GM12878 (cell line): ENCODE data around the gene ATP6V1C2. TPM values are rescaled to one million over a fixed set of nuclear protein-coding genes. Genes with fewer than 3 reads are reported as not detected.
"Not testable (repeated sequence)": the region's sequence is repeated elsewhere in the genome, so short reads cannot be mapped to it uniquely, and the experiment has no call there.

Source experiments
- ATAC-seq: fragments of 200-7000 bp; cut with Tn5 transposase; 3 replicates; pipeline ENCODE4 v1.9.1; 2020; ENCODE audit warnings: mild to moderate bottlenecking, moderate library complexity
- BruUV-seq: library from RNA; stranded (reverse); fragments of 400-500 nt; replicated peaks from 2 replicates; lab custom pipeline; 2021; lab: Mats Ljungman, UMichigan
- CTCF ChIA-PET: fragments of 300-600 bp; sonication (Branson Sonifier 250); formaldehyde crosslinking; extraction: SDS; loops from one replicate; lab custom pipeline; 2021; ENCODE audit warnings: inconsistent platforms; lab: Yijun Ruan, JAX
- POLR2A ChIA-PET: fragments of 350-600 bp; formaldehyde crosslinking; extraction: SDS; loops from one replicate; lab custom pipeline; 2021; ENCODE audit warnings: inconsistent platforms; lab: Charles Lee
- RAD21 ChIA-PET: fragments of 300-600 bp; sonication (Branson Sonifier 250); formaldehyde crosslinking; loops from one replicate; lab custom pipeline; 2023; ENCODE audit warnings: antibody characterized with exemption; ENCODE audit not compliant: unreplicated experiment; lab: Charles Lee
- SMC1A ChIA-PET: fragments of 300-600 bp; sonication (Branson Sonifier 250); formaldehyde crosslinking; loops from one replicate; lab custom pipeline; 2023; ENCODE audit not compliant: unreplicated experiment, uncharacterized antibody; lab: Charles Lee
- DNase-seq: peaks from one replicate; pipeline ENCODE4 v3.0.0-alpha.2; 2011; ENCODE audit warnings: low read depth, low spot score
- FAIRE-seq: peaks from 3 replicates; lab custom pipeline; 2011; peaks lifted over from hg19 to GRCh38; lab: Jason Lieb, UNC
- H2AFZ ChIP-seq: 2 replicates; pipeline ENCODE4 v1.6.0; 2011; ENCODE audit warnings: low read depth, low read length, control low read depth; ENCODE audit not compliant: control insufficient read depth
- H3K27ac ChIP-seq: 2 replicates; pipeline ENCODE4 v1.5.1; 2011; ENCODE audit warnings: control low read depth; ENCODE audit not compliant: control insufficient read depth, insufficient read depth
- H3K27me3 ChIP-seq, 2 experiments: replicated peaks in 1 of 2; 2 replicates each; pipeline versions ENCODE4 v1.6.0 to v1.6.1; 2011; ENCODE audit warnings: low read length in 1 of 2; ENCODE audit not compliant: control insufficient read depth in 2 of 2, insufficient read depth in 2 of 2
- H3K36me3 ChIP-seq, 2 experiments: 2 replicates each; pipeline ENCODE4 v1.5.1; 2011; ENCODE audit warnings: low read length in 1 of 2; ENCODE audit not compliant: control insufficient read depth in 2 of 2, insufficient read depth in 2 of 2
- H3K4me1 ChIP-seq: 2 replicates; pipeline ENCODE4 v1.6.1; 2011; ENCODE audit warnings: mild to moderate bottlenecking, low read length, moderate library complexity, mixed read lengths; ENCODE audit not compliant: control insufficient read depth, insufficient read depth
- H3K4me2 ChIP-seq: 2 replicates; pipeline ENCODE4 v1.6.0; 2011; ENCODE audit warnings: control low read depth; ENCODE audit not compliant: control insufficient read depth, insufficient read depth
- H3K4me3 ChIP-seq: fragments of 200-600 bp; sonication (generic); 2 replicates; pipeline ENCODE4 v1.5.1; 2016
- H3K79me2 ChIP-seq: 2 replicates; pipeline ENCODE4 v1.6.0; 2011; ENCODE audit warnings: low read length; ENCODE audit not compliant: control insufficient read depth, insufficient read depth
- H3K9ac ChIP-seq: 2 replicates; pipeline ENCODE4 v1.8.0; 2011; ENCODE audit warnings: low read length, control low read depth, mixed read lengths; ENCODE audit not compliant: control insufficient read depth, insufficient read depth
- H3K9me3 ChIP-seq: replicated peaks from 3 replicates; pipeline ENCODE4 v1.5.1; 2011; ENCODE audit warnings: mild to moderate bottlenecking, low read length; ENCODE audit not compliant: control insufficient read depth, insufficient read depth
- H4K20me1 ChIP-seq: 2 replicates; pipeline ENCODE4 v1.6.0; 2011; ENCODE audit not compliant: control insufficient read depth, insufficient read depth
- ATF3 ChIP-seq: IDR thresholded peaks from 2 replicates; pipeline ENCODE4 v1.6.1; 2011; ENCODE audit warnings: low read depth, mild to moderate bottlenecking, low read length, moderate library complexity, borderline replicate concordance; ENCODE audit errors: extremely low read depth
- BHLHE40 ChIP-seq, 2 experiments: fragments of 450-650 bp in 1 of 2; IDR thresholded peaks; 2 replicates each; pipeline ENCODE4 v1.6.1; 2011 to 2017; ENCODE audit warnings: low read depth in 2 of 2, borderline replicate concordance in 1 of 2, improper control_type of control experiment in 1 of 2, low read length in 1 of 2, mild to moderate bottlenecking in 1 of 2
- POLR2A ChIP-seq: IDR thresholded peaks from 2 replicates; pipeline ENCODE4 v1.6.1; 2011; ENCODE audit warnings: low read depth, mild to moderate bottlenecking, low read length
- WGBS: methylation state at CpG from one replicate; pipeline ENCODE4 v1.1.6; 2016; ENCODE audit warnings: low lambda C conversion rate; ENCODE audit not compliant: insufficient replicate concordance, insufficient coverage; ENCODE audit errors: missing lambda C conversion rate; 5-methylcytosine and 5-hydroxymethylcytosine counted together
- in situ Hi-C: fragments of 300-500 bp; cut with MboI; formaldehyde crosslinking; loops from 9 replicates; pipeline ENCODE4 v1.14.3; 2018; ENCODE audit warnings: mixed read lengths
- intact Hi-C: fragments of 100-400 bp; cut with micrococcal nuclease; formaldehyde crosslinking; loops from one replicate; pipeline ENCODE4 v1.14.2; 2022; ENCODE audit not compliant: unreplicated experiment
- polyA plus RNA-seq, 11 experiments: library from polyadenylated mRNA; depleted of rRNA in 4 of 11; unstranded in 6 of 11; stranded (reverse) in 5 of 11; fragments of >200 nt; fragmentation: Nextera tagmentation in 4 of 11; fragmentation: Illumina TruSeq in 1 of 11; extraction: Ambion mirVana in 4 of 11; extraction: Trizol in 1 of 11; gene quantifications; 1 replicate in 1 of 11; 2 replicates in 10 of 11; pipeline versions ENCODE4 v1.2.1 to v1.2.3, GENCODE V29; 2011 to 2016; ENCODE audit warnings: inconsistent platforms in 2 of 11, missing spikeins in 2 of 11, low read depth in 1 of 11
- total RNA-seq, 4 experiments: library from RNA; depleted of rRNA in 3 of 4; stranded (reverse); fragments of >200 nt in 3 of 4; fragmentation: Illumina TruSeq in 1 of 4; extraction: Trizol in 1 of 4; gene quantifications; 2 replicates each; pipeline versions ENCODE4 v1.2.1 to v1.2.3, GENCODE V29; 2013 to 2021
- TF ChIP-seq, protein P1 (sequence below): IDR thresholded peaks from 2 replicates; pipeline ENCODE4 v1.6.1; 2011; ENCODE audit warnings: borderline replicate concordance, low read depth, mild to moderate bottlenecking, moderate library complexity, low read length; ENCODE audit not compliant: insufficient read depth, poor library complexity, severe bottlenecking
- TF ChIP-seq, protein P2 (sequence below): IDR thresholded peaks from 2 replicates; pipeline ENCODE4 v1.6.1; 2011; ENCODE audit warnings: mild to moderate bottlenecking, low read depth, low read length, moderate library complexity; ENCODE audit not compliant: insufficient replicate concordance

The ATP6V1C2 gene
- total and polyA plus RNA-seq, 10 of the 15 experiments (the other 5 are each of a cell fraction or from before 2014, with no cell fraction given) = 0.04 to 1.5 (median 0.24) TPM; not detected in 1

DNA sequence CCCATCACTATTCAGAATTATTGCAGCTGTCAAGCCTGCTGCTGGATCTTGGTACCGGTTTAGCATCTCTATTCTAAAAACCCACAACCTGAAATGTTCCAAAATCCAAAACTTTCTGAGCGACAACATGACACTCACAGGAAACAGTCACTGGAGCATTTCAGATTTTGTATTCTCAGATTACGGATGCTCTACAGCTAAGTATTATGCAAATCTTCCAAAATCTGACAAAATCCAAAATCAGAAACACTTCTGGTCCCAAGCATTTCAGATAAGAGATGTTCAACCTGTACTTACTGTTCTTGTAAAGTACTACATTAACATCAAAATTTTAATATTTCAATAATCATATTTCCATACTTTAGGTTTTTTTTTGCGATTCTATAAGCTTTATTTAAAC lies 78.7 kb downstream of the ATP6V1C2 start (continued):
- TF ChIP-seq POLR2A = no peak
- no peak for TF ChIP-seq BHLHE40 (IDR thresholded peaks at IDR 0.05; ENCODE audit: borderline replicate concordance in 1 of 2, low read depth in 2 of 2, low read length in 1 of 2)

- ATAC-seq = no peak
- no peaks in the 10 kb centered on the region for H3K27me3 ChIP-seq
- SMC1A ChIA-PET = no interaction called here
- peaks cover 55% of the 10 kb centered on the region for H3K79me2 ChIP-seq
- BruUV-seq = no TSS peak
- H3K4me2 ChIP-seq = no peak overlapping the region; the same call in 1 of the 2 replicates
- no peak overlapping the region for H2AFZ ChIP-seq
- in situ Hi-C loops (no loop called here), intact Hi-C loops (no loop called here)
- FAIRE-seq = no peak
- 28% methylated on average over 8 of the region's 8 CpGs for WGBS
- H3K9ac ChIP-seq = no peak overlapping the region
- POLR2A ChIA-PET = no interaction called here
- DNase-seq = no peak
- H3K4me1 ChIP-seq = no peaks in the 10 kb centered on the region; the same call in 1 of the 2 replicates
- 0 out of 3 replicates have a peak, but pooled peaks cover 2% of the 10 kb centered on the region for H3K9me3 ChIP-seq
- TF ChIP-seq, protein P1, sequence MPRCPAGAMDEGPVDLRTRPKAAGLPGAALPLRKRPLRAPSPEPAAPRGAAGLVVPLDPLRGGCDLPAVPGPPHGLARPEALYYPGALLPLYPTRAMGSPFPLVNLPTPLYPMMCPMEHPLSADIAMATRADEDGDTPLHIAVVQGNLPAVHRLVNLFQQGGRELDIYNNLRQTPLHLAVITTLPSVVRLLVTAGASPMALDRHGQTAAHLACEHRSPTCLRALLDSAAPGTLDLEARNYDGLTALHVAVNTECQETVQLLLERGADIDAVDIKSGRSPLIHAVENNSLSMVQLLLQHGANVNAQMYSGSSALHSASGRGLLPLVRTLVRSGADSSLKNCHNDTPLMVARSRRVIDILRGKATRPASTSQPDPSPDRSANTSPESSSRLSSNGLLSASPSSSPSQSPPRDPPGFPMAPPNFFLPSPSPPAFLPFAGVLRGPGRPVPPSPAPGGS = peak; percentile 42
- TF ChIP-seq, protein P2, sequence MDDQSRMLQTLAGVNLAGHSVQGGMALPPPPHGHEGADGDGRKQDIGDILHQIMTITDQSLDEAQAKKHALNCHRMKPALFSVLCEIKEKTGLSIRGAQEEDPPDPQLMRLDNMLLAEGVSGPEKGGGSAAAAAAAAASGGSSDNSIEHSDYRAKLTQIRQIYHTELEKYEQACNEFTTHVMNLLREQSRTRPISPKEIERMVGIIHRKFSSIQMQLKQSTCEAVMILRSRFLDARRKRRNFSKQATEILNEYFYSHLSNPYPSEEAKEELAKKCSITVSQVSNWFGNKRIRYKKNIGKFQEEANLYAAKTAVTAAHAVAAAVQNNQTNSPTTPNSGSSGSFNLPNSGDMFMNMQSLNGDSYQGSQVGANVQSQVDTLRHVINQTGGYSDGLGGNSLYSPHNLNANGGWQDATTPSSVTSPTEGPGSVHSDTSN = peak; percentile 22
- no peak for TF ChIP-seq ATF3
- RAD21 ChIA-PET = no interaction called here
- H3K36me3 ChIP-seq = peaks cover 9 to 20% of the 10 kb centered on the region in 2 experiments
- no peak overlapping the region for H3K27ac ChIP-seq
- H3K4me3 ChIP-seq = no peak overlapping the region
- CTCF ChIA-PET = interaction anchor here (1.5 kb wide), 1 partner anchor 11 kb away, joined by 3 read pairs; no protein-coding TSS in a partner anchor
- no peaks in the 10 kb centered on the region for H4K20me1 ChIP-seq
These were observed 81.2 kb downstream of the ATP6V1C2 start for GRCh38 chr2:10802657-10803056.

GRCh38 chr2:10805990-10806389 lies 84.6 kb downstream of the ATP6V1C2 start:
- DNase-seq, H3K4me1 ChIP-seq, POLR2A ChIA-PET, SMC1A ChIA-PET, H3K9ac ChIP-seq, ATAC-seq, H3K4me2 ChIP-seq, H3K27ac ChIP-seq, H4K20me1 ChIP-seq, CTCF ChIA-PET, H3K9me3 ChIP-seq, H2AFZ ChIP-seq, BruUV-seq, in situ Hi-C loops, FAIRE-seq, H3K27me3 ChIP-seq, intact Hi-C loops, H3K4me3 ChIP-seq: not testable (repeated sequence)
- WGBS = 62% methylated on average over 6 of the region's 6 CpGs
- peaks cover 75% of the 10 kb centered on the region for H3K79me2 ChIP-seq
- RAD21 ChIA-PET = interaction anchor here (0.6 kb wide), 1 partner anchor 511 kb away, joined by 3 read pairs; no protein-coding TSS in a partner anchor
- peaks cover 6 to 13% of the 10 kb centered on the region in 2 experiments for H3K36me3 ChIP-seq
